Tracheal epithelial cell (primary cell): ENCODE data around the gene FAM222A. TPM values are rescaled to one million over a fixed set of nuclear protein-coding genes. Genes with fewer than 3 reads are reported as not detected.

ENCODE experiments used
- total RNA-seq: library from RNA; depleted of rRNA; stranded (reverse); fragments of >200 nt; gene quantifications from 2 replicates; pipeline ENCODE4 v1.2.1, GENCODE V29; 2014

FAM222A gene
- total RNA-seq, result under 0.01 and 0.24 TPM in 2 replicates

GRCh38 chr12:109713187-109714070, at the start of gene FAM222A:
TSS of gene FAM222A (plus strand) at chr12:109713825. CDS start at chr12:109744147, 30,322 bp downstream.

Other genes with a start within 250 kb of the FAM222A start
- 9.6 and 40.7 TPM in 2 replicates for gene KCTD10, start 236.5 kb upstream of the FAM222A start, total RNA-seq
- gene UBE3B, start 236.2 kb upstream of the FAM222A start, total RNA-seq, result 34.7 and 36.1 TPM in 2 replicates
- 44.6 and 52.9 TPM in 2 replicates for gene MMAB, start 140.3 kb upstream of the FAM222A start, total RNA-seq
- gene MVK, start 140.0 kb upstream of the FAM222A start, total RNA-seq, result 27.7 and 41.8 TPM in 2 replicates
- gene TRPV4, start 119.6 kb downstream of the FAM222A start, total RNA-seq, result 0.72 and 1.7 TPM in 2 replicates
- gene GLTP, start 166.7 kb downstream of the FAM222A start, total RNA-seq, result 193 and 230 TPM in 2 replicates
- 7.9 and 9.4 TPM in 2 replicates for gene TCHP, start 186.4 kb downstream of the FAM222A start, total RNA-seq